Muscle of back (tissue), 11 donors: Measurements from ENCODE around the gene HS6ST3. TPM values are rescaled to one million over a fixed set of nuclear protein-coding genes. Genes with fewer than 3 reads are reported as not detected.

Experiments used
- DNase-seq, 3 donors: peaks; one replicate each; pipeline versions ENCODE4 v3.0.0 to v3.0.0-alpha.2; 2013
- polyA plus RNA-seq, 10 donors: library from polyadenylated mRNA; unstranded; fragments of 120-200 nt; gene quantifications; one replicate each; pipeline ENCODE4 v1.2.1, GENCODE V29; 2013; ENCODE audit not compliant: insufficient read length in 10 of 10

HS6ST3 gene
- polyA plus RNA-seq, 10 donors: 0.13 to 2.0 (median 0.40) TPM

- no peak for DNase-seq
Measured at GRCh38 chr13:96527497-96527896, 437.6 kb downstream of the HS6ST3 start.

GRCh38 chr13:96532804-96533203 lies 442.9 kb downstream of the HS6ST3 start:
- DNase-seq: no peak

- no peak for DNase-seq
Measured at GRCh38 chr13:96533408-96533807, 443.5 kb downstream of the HS6ST3 start.

DNA sequence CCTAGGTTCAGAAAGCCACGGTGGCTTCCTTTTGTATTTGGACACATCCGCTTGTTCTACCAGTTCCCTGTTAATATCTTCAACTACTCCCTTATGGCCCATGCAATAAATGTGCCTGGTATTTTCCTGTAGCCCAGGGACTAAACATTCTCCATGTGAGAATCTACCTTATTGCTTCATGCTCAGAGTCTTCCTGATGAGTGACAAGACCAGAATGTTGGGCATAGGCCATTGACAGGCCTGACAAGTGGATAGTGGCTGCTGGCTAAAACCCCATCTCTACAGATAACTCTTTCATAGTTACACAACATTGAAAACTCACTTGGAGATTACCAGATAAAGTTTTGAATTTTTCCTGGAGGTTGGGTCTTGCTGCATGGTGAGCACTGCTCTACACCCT lies 449.9 kb downstream of the HS6ST3 start:
- DNase-seq: no peak

DNA sequence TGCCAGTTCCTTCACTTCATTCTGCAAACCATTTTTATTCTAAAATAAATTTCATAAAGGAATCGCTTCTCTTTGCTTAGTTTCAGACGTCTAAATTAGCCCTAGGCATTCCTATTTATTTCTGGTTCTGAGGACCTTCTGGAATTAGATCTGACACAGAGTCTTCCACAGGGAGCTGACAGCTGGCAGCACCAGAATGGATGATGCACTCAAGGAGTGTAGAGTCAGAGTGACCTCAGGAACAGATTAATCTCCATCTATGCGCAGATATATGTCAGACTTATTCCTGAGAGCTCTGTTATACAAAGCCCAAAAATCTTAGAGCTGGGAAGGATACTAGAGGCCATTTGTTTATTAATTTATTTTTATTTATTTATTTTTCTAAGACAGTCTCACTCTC lies 450.8 kb downstream of the HS6ST3 start:
- DNase-seq: peak in 1 of 3 donors; percentile 9

DNA sequence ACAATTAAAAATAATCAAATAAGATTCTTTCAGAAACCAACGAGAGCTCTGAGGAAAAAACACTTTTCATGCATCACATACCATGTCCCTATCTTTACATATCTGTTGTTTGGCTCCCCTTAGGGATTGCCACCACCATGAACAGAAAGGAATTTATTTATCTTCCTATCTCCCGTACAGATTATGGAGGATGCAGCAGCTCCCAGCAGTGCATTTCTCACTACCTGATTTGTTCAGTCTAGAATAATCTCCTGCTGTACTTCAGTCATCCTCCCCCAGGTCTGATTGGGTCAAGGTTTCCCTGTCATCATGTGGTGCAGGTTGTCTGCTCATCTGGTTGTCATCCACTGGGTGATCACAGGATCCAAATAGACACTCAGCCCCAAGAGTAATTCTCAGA lies 453.1 kb downstream of the HS6ST3 start:
- no peak for DNase-seq

DNA sequence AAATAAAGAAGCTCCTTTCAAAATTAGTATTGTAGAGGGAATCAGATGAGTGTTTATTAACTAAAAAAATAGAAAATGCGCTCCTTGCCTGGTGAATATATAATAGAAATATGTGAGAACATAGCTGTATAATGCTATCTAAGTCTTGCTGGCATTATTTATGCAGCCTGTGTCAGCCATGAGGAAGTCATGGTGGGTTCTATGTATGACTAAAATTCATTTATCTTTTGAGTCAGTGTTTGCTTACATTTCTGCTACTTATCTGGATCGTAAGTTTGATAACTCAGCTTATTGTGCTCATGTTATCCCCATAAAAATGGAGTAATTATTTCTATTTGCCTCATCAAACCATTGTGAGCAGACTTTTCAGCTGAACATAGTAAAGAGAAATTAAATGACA lies 455.1 kb downstream of the HS6ST3 start:
- DNase-seq: no peak

- no peak for DNase-seq
Measured at GRCh38 chr13:96546463-96546862, 456.6 kb downstream of the HS6ST3 start.

DNA sequence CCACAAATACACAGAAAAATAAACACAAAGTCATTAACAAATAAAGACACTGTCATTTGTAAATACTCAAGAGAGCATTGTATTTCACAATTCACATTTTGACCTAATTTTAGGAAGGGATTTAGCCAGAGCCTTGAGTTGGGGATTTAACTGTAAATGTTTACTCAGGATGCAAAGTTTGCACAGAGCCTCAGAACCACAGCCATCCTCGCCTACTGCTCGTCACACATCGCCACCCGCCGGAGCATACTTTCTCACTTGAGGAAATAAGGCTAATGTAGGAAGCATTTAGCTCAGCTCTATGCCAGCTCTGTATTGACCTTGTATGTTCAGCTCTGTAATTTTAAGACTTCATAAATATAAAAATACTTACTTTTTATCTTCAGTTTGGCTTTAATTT lies 461.6 kb downstream of the HS6ST3 start:
- peak in 1 of 3 donors; percentile 34 for DNase-seq

GRCh38 chr13:96552559-96552958 lies 462.7 kb downstream of the HS6ST3 start:
- DNase-seq: no peak

DNA sequence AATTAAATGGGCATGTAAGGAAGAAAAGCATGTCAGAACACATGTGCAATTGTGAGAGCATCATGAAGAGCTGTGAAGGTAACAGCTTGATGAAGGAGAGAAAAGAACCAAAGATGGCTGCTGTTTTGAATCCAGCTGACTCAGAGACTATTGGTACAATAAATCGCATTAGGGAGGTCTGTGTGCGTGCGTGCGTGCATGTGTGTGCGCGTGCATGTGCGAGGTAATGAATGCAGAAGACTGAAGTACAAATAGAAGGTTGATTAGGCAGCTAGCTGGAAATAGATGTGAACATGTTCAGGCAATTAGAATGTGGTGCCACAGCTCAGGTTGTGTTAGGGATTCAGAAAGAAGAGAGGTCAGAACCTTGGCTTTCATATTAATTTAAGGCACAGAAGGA lies 463.9 kb downstream of the HS6ST3 start:
- no peak for DNase-seq

- DNase-seq: no peak
Measured at GRCh38 chr13:96573563-96573962, 483.7 kb downstream of the HS6ST3 start.

- peak in 2 of 3 donors; percentile 3 to 18 for DNase-seq
Measured at GRCh38 chr13:96575423-96576320, 485.8 kb downstream of the HS6ST3 start.

- no peak for DNase-seq
Measured at GRCh38 chr13:96581741-96582140, 491.8 kb downstream of the HS6ST3 start.

DNA sequence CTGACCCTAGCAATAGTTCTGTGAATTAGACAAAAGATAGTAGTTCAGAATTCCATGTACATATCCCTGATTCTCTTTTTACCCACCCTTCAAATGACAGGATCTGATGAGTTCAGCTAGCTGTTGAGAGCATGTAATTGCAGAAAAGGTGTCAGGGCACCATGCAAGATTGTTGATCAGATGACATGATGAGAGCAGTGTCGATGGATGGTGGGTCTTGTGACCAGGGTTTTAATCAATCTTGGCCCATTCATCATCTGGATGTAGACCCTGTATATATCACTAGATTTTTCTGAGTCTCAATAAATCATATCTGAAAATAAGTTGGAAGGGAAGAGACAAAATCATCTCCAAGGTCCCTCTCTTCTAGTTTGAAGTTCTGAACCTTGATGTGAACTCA lies 525.3 kb downstream of the HS6ST3 start:
- DNase-seq: no peak

DNA sequence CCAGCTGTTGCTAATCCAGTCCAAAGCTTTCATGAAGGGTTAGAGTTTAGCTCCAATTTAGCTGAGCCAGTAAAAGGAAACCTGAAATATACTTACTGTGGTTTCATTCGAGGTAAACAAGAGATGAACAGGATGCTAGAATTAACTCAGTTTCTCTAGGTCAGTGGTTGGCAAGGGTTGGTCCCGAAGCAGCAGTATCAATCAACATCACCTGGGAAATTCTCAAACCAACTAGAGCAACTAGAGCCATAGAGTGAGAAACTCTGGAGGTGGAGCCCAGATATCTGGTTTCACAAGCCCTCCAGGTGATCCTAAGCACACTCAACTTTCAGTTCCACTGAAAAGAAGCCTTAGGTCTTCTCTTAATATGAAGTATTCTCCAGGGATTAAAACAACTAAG lies 527.6 kb downstream of the HS6ST3 start:
- DNase-seq: no peak

DNA sequence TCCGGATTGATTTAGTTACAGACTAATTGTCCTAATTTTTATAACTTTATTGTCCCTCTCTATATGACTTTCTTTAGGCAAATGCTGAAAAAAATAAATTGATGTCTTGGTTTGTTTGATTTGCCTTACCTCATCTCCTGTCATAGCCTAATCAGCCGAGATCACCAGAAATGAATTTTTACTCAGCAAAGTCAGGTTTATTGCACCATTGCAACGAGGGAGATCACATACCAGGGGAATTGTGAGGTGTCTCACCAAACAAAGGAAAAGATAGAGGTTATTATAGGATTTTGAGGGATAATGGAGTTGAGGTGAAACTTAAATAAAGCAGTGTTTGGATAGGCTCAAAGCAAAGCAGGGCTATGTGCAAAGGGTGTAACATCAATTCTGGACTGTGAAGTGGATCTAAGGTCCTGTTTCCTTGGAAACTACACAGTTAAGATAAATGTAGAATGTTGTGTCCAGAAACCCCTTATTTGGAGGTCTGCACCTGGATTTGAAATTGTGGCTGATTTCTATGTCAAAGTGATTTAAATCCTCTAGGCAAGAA lies 531.8 kb downstream of the HS6ST3 start:
- DNase-seq: no peak

DNA sequence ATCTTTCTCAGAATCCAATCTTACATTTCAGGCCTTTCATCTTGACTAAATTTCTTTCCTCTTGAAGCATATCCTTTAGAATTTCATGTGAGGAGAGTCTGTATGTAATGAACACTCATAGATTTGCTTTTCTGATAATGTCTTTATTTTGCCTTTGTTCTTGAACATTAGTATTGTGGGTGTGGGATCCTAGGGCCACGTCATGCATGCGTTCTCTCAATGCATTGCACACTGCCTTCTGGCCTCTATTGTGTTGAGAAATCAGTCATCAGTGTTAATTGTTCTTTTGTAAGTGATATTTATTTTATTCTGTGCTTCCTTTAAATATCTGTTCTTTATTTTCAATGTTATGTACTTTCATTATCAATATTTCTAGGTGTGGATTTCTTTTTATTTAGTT lies 539.4 kb downstream of the HS6ST3 start:
- no peak for DNase-seq

DNA sequence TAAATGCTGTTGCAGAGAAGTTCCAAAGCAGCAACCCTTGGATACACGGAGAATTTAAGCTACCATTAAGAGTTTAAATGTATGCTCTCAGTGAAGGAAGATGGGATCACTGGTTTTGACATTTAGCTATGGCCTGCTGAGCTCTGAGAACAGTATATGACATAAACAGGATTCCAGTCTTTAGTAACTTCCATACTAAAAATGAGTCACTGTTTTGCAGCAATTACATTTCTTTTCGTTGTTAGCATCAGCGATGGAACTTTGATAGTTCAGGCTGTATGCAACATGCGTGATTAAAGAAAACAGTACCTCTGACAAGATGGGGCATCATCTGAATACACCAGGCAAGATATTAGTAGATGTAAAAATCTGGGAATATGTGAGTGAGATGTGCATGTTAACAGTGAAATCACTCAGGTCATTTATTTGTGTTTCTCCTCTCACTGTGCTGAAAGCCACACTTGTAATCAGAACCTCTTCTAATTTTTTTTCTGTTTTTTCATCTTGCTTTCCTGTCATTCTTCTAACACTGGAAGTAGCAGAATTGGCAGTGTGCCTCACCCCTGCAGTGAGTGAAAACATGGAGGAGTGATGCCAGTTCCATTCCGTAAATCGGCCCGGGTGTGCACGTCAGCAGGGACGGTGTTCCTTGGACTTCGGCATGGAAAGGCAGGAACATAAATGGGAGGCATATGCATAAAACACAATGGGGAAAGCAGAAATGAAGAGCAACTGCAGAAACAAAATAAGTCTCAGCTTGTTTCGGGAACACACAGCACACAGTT lies 542.8 kb downstream of the HS6ST3 start:
- DNase-seq: peak in 1 of 3 donors; percentile 1

DNA sequence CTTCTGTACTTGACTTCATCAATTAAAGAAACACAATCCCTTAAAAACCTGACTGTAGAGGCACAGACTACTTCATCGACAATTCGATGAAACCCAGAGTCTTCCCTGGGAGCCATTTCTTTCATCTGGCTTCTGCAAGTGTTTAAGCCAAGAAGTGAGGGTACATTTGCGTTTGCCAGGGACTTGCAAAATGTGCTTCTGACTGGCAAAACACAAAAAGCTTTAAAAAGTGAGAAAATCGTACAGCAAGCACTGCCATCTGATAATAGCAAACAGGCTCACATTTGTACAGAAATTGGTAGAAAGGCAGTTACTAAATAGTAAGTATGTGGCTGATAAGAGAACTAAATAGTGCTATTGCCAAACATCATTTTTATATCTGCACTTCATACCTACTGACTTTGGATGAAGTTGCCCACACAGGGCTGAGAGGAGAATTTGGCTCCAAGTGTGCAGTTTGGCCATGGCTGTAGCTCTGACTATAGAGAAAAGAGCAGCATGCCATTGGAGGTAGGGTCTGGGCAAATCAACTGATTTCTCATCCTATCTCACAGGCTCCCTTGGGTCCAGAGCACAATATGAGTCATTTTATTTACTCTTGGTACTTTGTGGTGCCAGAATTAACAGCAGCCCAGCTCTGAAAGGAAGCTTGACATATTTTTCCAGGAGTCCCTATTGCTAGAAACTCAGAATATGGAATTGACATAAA lies 546.2 kb downstream of the HS6ST3 start:
- DNase-seq: no peak

DNA sequence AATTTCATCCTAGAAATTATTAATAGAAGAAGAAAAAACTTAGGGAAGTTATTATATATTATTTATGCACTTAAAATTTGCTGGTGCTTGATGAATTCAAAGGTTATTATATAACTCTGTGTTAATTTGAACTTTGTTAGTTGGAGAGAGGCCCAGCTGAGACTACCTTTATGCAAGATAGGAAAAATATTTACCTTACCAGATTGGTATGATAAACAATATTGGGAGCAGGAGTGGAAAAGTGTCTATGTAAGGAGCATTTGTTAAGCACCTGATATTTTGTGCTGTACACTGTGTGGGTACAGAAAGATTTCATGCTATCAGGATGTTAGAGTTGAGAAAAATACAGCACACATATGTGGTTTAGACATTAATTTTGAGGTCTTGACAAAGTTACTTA lies 547.1 kb downstream of the HS6ST3 start:
- no peak for DNase-seq

DNA sequence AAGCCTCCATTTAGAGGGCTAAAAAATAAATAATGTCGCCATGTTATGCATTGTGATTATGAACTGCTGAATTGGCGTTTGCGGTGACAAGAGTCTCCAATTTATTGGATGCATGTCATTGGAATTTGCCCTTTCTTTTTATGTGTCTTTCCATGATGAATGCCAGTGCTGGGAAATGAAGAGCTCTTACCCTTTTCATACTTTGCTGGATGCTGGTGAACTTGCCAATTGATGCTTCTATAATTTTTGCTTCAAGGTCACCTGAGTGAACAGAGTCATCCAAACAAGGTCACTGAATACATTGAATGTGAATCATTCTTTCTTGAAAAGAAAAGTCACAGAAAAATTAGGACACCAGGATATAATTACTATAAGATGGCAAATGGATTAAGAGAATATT lies 556.2 kb downstream of the HS6ST3 start:
- no peak for DNase-seq
